Tibial nerve (tissue), 4 donors: ENCODE results near the gene CKAP2L.

ENCODE experiments used
- CTCF ChIP-seq, 5 experiments: fragments of 200-600 bp in 3 of 5; fragments of 450-650 bp in 2 of 5; sonication (generic) in 3 of 5; IDR thresholded peaks; one replicate each; pipeline ENCODE4 v1.5.1; 2016 to 2019; ENCODE audit warnings: antibody characterized with exemption in 5 of 5, mild to moderate bottlenecking in 3 of 5, moderate library complexity in 2 of 5
- EP300 ChIP-seq, 2 donors: sonication (generic); formaldehyde crosslinking; IDR thresholded peaks; one replicate each; pipeline ENCODE4 v1.6.1; 2017; ENCODE audit warnings: antibody characterized with exemption in 2 of 2, mild to moderate bottlenecking in 1 of 2
- POLR2A ChIP-seq, 2 donors: fragments of 450-650 bp; IDR thresholded peaks; one replicate each; pipeline ENCODE4 v1.6.1; 2017; ENCODE audit warnings: antibody characterized with exemption in 2 of 2, mild to moderate bottlenecking in 2 of 2, moderate library complexity in 2 of 2

GRCh38 chr2:112795774-112796173 is 31.4 kb upstream of the CKAP2L start:
- TF ChIP-seq CTCF (IDR thresholded peaks at IDR 0.05) (no peak), POLR2A (IDR thresholded peaks at IDR 0.05) (no peak), EP300 (IDR thresholded peaks at IDR 0.05) (no peak)
